OCI-LY1 (cell line): Measurements from ENCODE around the gene ZNF799.

ENCODE experiments used
- H2AFZ ChIP-seq: fragments of 200-600 bp; sonication (generic), shearing (Covaris generic); 2 replicates; pipeline ENCODE4 v1.6.0; 2014; ENCODE audit warnings: antibody characterized with exemption, mild to moderate bottlenecking, low read length
- H3F3A ChIP-seq: fragments of 200-600 bp; sonication (generic), shearing (Covaris generic); 2 replicates; pipeline ENCODE4 v1.6.0; 2014; ENCODE audit warnings: mild to moderate bottlenecking, antibody characterized with exemption, low read length, moderate library complexity; ENCODE audit not compliant: insufficient read depth
- H3K27ac ChIP-seq: fragments of 200-600 bp; sonication (generic); 2 replicates; pipeline ENCODE4 v1.5.1; 2014; ENCODE audit warnings: low read length, mixed run types, mild to moderate bottlenecking, low read depth; ENCODE audit not compliant: poor library complexity, severe bottlenecking
- H3K27me3 ChIP-seq: fragments of 200-600 bp; sonication (generic); 2 replicates; pipeline ENCODE4 v1.6.0; 2014; ENCODE audit warnings: antibody characterized with exemption, mild to moderate bottlenecking, low read length, moderate library complexity; ENCODE audit not compliant: insufficient read depth
- H3K36me3 ChIP-seq: fragments of 200-600 bp; sonication (generic); 2 replicates; pipeline ENCODE4 v1.6.1; 2014; ENCODE audit warnings: mild to moderate bottlenecking, antibody characterized with exemption, low read length, moderate library complexity, mixed read lengths; ENCODE audit not compliant: insufficient read depth
- H3K4me1 ChIP-seq: fragments of 200-600 bp; sonication (generic); 2 replicates; pipeline ENCODE4 v1.5.1; 2014; ENCODE audit warnings: mild to moderate bottlenecking, low read length, moderate library complexity; ENCODE audit not compliant: insufficient read depth, severe bottlenecking
- H3K4me2 ChIP-seq: fragments of 200-600 bp; sonication (generic), shearing (Covaris generic); 2 replicates; pipeline ENCODE4 v1.6.1; 2014; ENCODE audit warnings: low read length
- H3K4me3 ChIP-seq: fragments of 200-600 bp; sonication (generic); 2 replicates; pipeline ENCODE4 v1.5.1; 2014; ENCODE audit warnings: low read length, low read depth, mild to moderate bottlenecking, mixed read lengths; ENCODE audit not compliant: poor library complexity, severe bottlenecking
- H3K79me2 ChIP-seq: fragments of 200-600 bp; shearing (Covaris generic); 2 replicates; pipeline ENCODE4 v1.6.1; 2016; ENCODE audit warnings: mixed run types, low read length, mixed read lengths; ENCODE audit not compliant: insufficient read depth
- H3K9ac ChIP-seq: fragments of 200-600 bp; sonication (generic), shearing (Covaris generic); 2 replicates; pipeline ENCODE4 v1.6.1; 2014; ENCODE audit warnings: mild to moderate bottlenecking, low read length, mixed read lengths
- H3K9me2 ChIP-seq: fragments of 200-600 bp; sonication (generic), shearing (Covaris generic); 2 replicates; pipeline ENCODE4 v1.6.1; 2014; ENCODE audit warnings: low read depth, mild to moderate bottlenecking, low read length, mixed read lengths
- H3K9me3 ChIP-seq: fragments of 200-600 bp; shearing (Covaris generic); 2 replicates; pipeline ENCODE4 v1.6.1; 2014; ENCODE audit warnings: low read length, mixed read lengths
- H4K20me1 ChIP-seq: fragments of 200-600 bp; sonication (generic), shearing (Covaris generic); 2 replicates; pipeline ENCODE4 v1.6.0; 2016; ENCODE audit warnings: mild to moderate bottlenecking, low read length; ENCODE audit not compliant: insufficient read depth
- EZH2 ChIP-seq: fragments of 200-600 bp; sonication (generic), shearing (Covaris generic); IDR thresholded peaks from 2 replicates; pipeline ENCODE4 v1.8.0; 2017; ENCODE audit warnings: borderline replicate concordance, mixed run types, mild to moderate bottlenecking, antibody characterized with exemption, low read length, moderate library complexity, mixed read lengths
- TF ChIP-seq, protein P1 (sequence below): fragments of 200-600 bp; sonication (generic), shearing (Covaris generic); IDR thresholded peaks from 2 replicates; pipeline ENCODE4 v1.5.1; 2017; ENCODE audit warnings: mild to moderate bottlenecking, antibody characterized with exemption, low read length, moderate library complexity, mixed read lengths

ZNF799 gene

DNA sequence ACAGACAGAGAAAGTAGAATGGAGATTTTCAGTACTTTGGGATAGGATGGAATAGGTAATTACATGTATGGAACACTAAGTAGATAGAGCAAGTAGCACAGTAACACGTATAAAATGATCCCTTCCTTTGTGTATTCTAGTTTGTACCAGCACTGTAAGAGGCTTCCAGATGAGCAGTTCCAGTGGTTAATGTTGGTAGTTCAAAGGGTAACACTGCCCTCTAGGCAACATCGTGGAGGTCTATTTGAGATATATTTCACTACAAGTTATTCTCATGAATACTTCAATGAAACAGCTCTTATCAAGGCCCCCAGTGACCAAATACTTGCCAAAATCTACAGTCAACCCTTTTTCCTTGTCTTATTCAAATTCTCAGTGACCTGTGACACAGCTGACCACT is 54.2 kb downstream of the ZNF799 start:
- Histone ChIP-seq H3K27ac (no peak overlapping the region), H3K36me3 (peaks cover 23% of the 10 kb centered on the region), H3K4me3 (no peak overlapping the region), H3K27me3 (no peaks in the 10 kb centered on the region), H2AFZ (no peak overlapping the region), H3K79me2 (no peaks in the 10 kb centered on the region), H3F3A (no peaks in the 10 kb centered on the region; the same call in 1 of the 2 replicates), H3K9me2 (no peaks in the 10 kb centered on the region), H3K9me3 (peaks cover 47% of the 10 kb centered on the region), H3K4me1 (no peaks in the 10 kb centered on the region), H3K4me2 (no peak overlapping the region), H3K9ac (no peak overlapping the region), H4K20me1 (no peaks in the 10 kb centered on the region)
- TF ChIP-seq, protein P1, sequence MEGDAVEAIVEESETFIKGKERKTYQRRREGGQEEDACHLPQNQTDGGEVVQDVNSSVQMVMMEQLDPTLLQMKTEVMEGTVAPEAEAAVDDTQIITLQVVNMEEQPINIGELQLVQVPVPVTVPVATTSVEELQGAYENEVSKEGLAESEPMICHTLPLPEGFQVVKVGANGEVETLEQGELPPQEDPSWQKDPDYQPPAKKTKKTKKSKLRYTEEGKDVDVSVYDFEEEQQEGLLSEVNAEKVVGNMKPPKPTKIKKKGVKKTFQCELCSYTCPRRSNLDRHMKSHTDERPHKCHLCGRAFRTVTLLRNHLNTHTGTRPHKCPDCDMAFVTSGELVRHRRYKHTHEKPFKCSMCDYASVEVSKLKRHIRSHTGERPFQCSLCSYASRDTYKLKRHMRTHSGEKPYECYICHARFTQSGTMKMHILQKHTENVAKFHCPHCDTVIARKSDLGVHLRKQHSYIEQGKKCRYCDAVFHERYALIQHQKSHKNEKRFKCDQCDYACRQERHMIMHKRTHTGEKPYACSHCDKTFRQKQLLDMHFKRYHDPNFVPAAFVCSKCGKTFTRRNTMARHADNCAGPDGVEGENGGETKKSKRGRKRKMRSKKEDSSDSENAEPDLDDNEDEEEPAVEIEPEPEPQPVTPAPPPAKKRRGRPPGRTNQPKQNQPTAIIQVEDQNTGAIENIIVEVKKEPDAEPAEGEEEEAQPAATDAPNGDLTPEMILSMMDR: peak; percentile 19; the same call in 1 of the 2 replicates
- TF ChIP-seq EZH2: no peak

DNA sequence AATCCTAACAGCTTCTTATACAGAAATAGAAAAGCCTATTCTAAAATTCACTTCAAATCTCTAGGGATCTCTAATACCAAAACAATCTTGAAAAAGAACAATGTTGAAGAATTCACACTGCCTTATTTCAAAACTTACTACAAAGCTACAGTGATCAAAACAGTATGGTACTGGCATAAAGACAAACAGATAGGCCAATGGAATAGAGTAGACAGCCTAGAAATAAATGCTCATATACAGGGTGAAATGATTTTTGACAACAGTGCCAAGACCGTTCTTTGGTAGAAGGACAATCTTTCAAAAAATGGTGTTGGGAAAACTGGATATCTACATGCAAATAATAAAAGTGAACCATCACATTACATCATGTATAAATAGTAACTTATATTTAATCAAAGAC is 55.9 kb downstream of the ZNF799 start:
- no peak overlapping the region for H3K27ac ChIP-seq

More for the DNA sequence above, 55.9 kb downstream of the ZNF799 start:
- no peak overlapping the region for H3K4me2 ChIP-seq
- H3K4me3 ChIP-seq: no peak overlapping the region
- H3K4me1 ChIP-seq: no peaks in the 10 kb centered on the region
- H3K27me3 ChIP-seq: no peaks in the 10 kb centered on the region
- H3K79me2 ChIP-seq: no peaks in the 10 kb centered on the region
- H4K20me1 ChIP-seq: no peaks in the 10 kb centered on the region
- H2AFZ ChIP-seq: no peak overlapping the region
- H3K9me3 ChIP-seq: peaks cover 32% of the 10 kb centered on the region
- H3K36me3 ChIP-seq: peaks cover 6% of the 10 kb centered on the region
- H3K9me2 ChIP-seq: no peaks in the 10 kb centered on the region
- H3K9ac ChIP-seq: no peak overlapping the region
- H3F3A ChIP-seq: no peaks in the 10 kb centered on the region
- no peak for TF ChIP-seq EZH2
- TF ChIP-seq, protein P1: no peak
